Breast epithelium (tissue), 3 donors: ENCODE measurements around the gene ITGAX.

Source experiments
- CTCF ChIP-seq, 3 donors: fragments of 450-650 bp; IDR thresholded peaks; one replicate each; pipeline ENCODE4 v1.5.1; 2016 to 2017; ENCODE audit warnings: antibody characterized with exemption in 3 of 3, mild to moderate bottlenecking in 3 of 3, moderate library complexity in 3 of 3
- POLR2A ChIP-seq: fragments of 450-650 bp; IDR thresholded peaks from one replicate; pipeline ENCODE4 v1.6.1; 2016; ENCODE audit warnings: antibody characterized with exemption, mild to moderate bottlenecking, moderate library complexity
- POLR2AphosphoS5 ChIP-seq, 3 donors: sonication (generic); formaldehyde crosslinking; IDR thresholded peaks; one replicate each; pipeline ENCODE4 v1.6.1; 2017; ENCODE audit warnings: antibody characterized with exemption in 3 of 3

- TF ChIP-seq POLR2AphosphoS5 (IDR thresholded peaks at IDR 0.05), result no peak
- TF ChIP-seq CTCF (IDR thresholded peaks at IDR 0.05), result no peak
- TF ChIP-seq POLR2A, result no peak
Observed at GRCh38 chr16:31348579-31348978, 6.4 kb upstream of the ITGAX start.
